NCI-H524 (cell line): Measurements from ENCODE around the gene PRKCE.

Source experiments
- DNase-seq, 2 experiments: peaks; one replicate each; lab custom pipeline; 2025; lab: John Stamatoyannopoulos, UW

The PRKCE gene

GRCh38 chr2:46227674-46228289 is 576.3 kb downstream of the PRKCE start:
- no peak for DNase-seq

GRCh38 chr2:46229134-46230063 is 577.9 kb downstream of the PRKCE start:
- no peak for DNase-seq

GRCh38 chr2:46230115-46230571 is 578.7 kb downstream of the PRKCE start:
- DNase-seq = no peak

DNA sequence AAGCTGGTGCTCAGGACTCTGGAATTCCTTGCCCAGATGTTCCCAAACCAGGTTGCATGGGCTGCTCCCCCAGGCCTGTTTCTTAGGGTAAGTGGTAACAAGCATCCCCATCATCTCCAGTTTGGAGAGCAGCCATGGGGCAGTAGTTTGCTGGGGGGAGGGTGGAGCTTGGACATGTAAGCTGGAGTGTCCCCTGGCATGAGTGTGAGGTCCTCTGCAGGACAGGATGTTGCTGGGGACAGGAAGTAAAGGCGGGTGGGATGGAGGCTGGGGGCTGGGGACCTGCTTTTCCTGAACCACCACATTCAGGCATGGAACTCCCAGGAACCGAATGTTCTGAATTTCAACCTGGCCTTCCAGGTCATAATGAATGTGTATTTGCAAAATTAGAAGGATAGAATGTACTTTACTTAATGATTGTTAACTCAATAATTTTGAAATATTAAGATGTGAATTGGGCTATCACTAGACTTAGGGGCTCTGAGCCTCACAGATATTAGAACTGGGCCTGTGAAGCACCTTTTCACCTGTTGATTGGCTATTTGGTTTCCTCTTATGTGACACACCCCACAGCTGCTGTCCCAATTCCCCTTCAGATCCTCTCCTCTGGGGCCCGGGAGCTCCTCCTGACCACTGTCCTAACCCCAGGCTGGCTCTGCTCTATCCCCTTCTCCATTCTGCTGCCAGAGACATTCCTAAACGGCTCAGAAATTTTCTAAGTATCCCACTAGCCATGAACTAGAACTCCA is 579.4 kb downstream of the PRKCE start:
- no peak for DNase-seq

GRCh38 chr2:46231721-46232120 is 580.2 kb downstream of the PRKCE start:
- no peak for DNase-seq

DNA sequence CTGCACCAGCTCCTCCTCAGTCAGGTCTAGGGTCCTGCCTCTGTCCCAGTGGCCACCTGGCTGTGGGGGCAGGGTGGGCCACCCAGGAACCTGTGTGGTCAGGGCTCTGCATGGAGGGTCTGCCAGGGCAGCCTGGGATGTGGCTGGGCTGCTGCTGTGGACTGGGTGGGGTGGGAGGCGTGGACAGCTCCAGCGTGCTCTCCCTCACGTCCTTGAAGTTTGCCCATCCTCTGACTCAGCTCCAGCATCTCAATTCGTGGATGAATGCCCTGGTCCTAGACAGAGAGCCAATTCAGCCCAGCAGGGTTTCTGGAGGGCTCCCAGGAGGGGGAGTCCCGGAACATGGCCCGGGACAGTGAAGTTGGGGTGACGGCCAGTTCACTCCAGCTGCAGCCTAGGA is 581.4 kb downstream of the PRKCE start:
- DNase-seq = no peak

- no peak for DNase-seq
These were observed 584.8 kb downstream of the PRKCE start for GRCh38 chr2:46236006-46236875.

- no peak for DNase-seq
These were observed 585.7 kb downstream of the PRKCE start for GRCh38 chr2:46236876-46237859.
